HUES48 (cell line): ENCODE measurements around the gene KCNIP2.

ENCODE experiments used
- H3K27ac ChIP-seq: one replicate; pipeline ENCODE4 v1.7.0; 2013; ENCODE audit warnings: low read depth, low read length, inconsistent platforms
- H3K27me3 ChIP-seq: 2 replicates; pipeline ENCODE4 v1.6.1; 2013; ENCODE audit warnings: mild to moderate bottlenecking, low read length; ENCODE audit not compliant: control insufficient read depth, insufficient read depth
- H3K36me3 ChIP-seq: 2 replicates; pipeline ENCODE4 v1.6.1; 2013; ENCODE audit warnings: low read length; ENCODE audit not compliant: control insufficient read depth, insufficient read depth
- H3K4me1 ChIP-seq: 2 replicates; pipeline ENCODE4 v1.6.1; 2013; ENCODE audit warnings: mild to moderate bottlenecking, low read length; ENCODE audit not compliant: control insufficient read depth, insufficient read depth
- H3K4me3 ChIP-seq: 2 replicates; pipeline ENCODE4 v1.5.1; 2013; ENCODE audit warnings: mild to moderate bottlenecking, low read depth, low read length
- H3K9ac ChIP-seq: 2 replicates; pipeline ENCODE4 v1.6.1; 2013; ENCODE audit warnings: mild to moderate bottlenecking, low read depth, low read length, moderate library complexity
- H3K9me3 ChIP-seq: 2 replicates; pipeline ENCODE4 v1.6.1; 2013; ENCODE audit warnings: low read length; ENCODE audit not compliant: control insufficient read depth, insufficient read depth

KCNIP2 gene

GRCh38 chr10:101824736-101825135 lies 18.9 kb downstream of the KCNIP2 start:
- no peak overlapping the region for H3K4me3 ChIP-seq
- H3K27ac ChIP-seq: no peak overlapping the region
- no peaks in the 10 kb centered on the region for H3K27me3 ChIP-seq
- no peak overlapping the region for H3K9ac ChIP-seq
- 0 out of 2 replicates have a peak, but pooled peaks cover 3% of the 10 kb centered on the region for H3K36me3 ChIP-seq
- H3K4me1 ChIP-seq: no peaks in the 10 kb centered on the region; the same call in 1 of the 2 replicates
- H3K9me3 ChIP-seq: no peaks in the 10 kb centered on the region

- peak overlapping the region; percentile 88 for H3K27ac ChIP-seq
- peak overlapping the region; percentile 97 for H3K4me3 ChIP-seq
- H3K9me3 ChIP-seq: no peaks in the 10 kb centered on the region
- no peaks in the 10 kb centered on the region for H3K36me3 ChIP-seq
- peaks cover 15% of the 10 kb centered on the region; the same call in 1 of the 2 replicates for H3K4me1 ChIP-seq
- H3K27me3 ChIP-seq: no peaks in the 10 kb centered on the region
- H3K9ac ChIP-seq: peak overlapping the region; percentile 61
Observed at GRCh38 chr10:101818872-101819633, 24.5 kb downstream of the KCNIP2 start.

GRCh38 chr10:101818119-101818871 lies 25.3 kb downstream of the KCNIP2 start, which contains the start of gene OGA:
Gene OGA, minus strand, starts transcription at chr10:101818444. Its CDS starts 422 bp downstream, at chr10:101818022.
- peaks cover 22% of the 10 kb centered on the region for H3K4me1 ChIP-seq

GRCh38 chr10:101817337-101818118 lies 26.1 kb downstream of the KCNIP2 start:
- Histone ChIP-seq H3K4me1 (peaks cover 23% of the 10 kb centered on the region), H3K9ac (peak overlapping the region; percentile 100), H3K27me3 (no peaks in the 10 kb centered on the region), H3K9me3 (no peaks in the 10 kb centered on the region), H3K27ac (peak overlapping the region; percentile 98), H3K36me3 (peaks cover 11% of the 10 kb centered on the region), H3K4me3 (peak overlapping the region; percentile 97)

More at GRCh38 chr10:101818119-101818871, 25.3 kb downstream of the KCNIP2 start, which contains the start of gene OGA:
- Histone ChIP-seq H3K4me3 (peak within 1 kb of the TSS; percentile 97), H3K9me3 (no peaks in the 10 kb centered on the region), H3K36me3 (peaks cover 3% of the 10 kb centered on the region), H3K9ac (peak within 1 kb of the TSS; percentile 100), H3K27me3 (no peaks in the 10 kb centered on the region), H3K27ac (peak within 1 kb of the TSS; percentile 98)

- Histone ChIP-seq H3K4me3 (peak overlapping the region; percentile 97), H3K9ac (peak overlapping the region; percentile 100), H3K36me3 (peaks cover 17% of the 10 kb centered on the region), H3K9me3 (no peaks in the 10 kb centered on the region), H3K27ac (peak overlapping the region; percentile 98), H3K4me1 (peaks cover 24% of the 10 kb centered on the region), H3K27me3 (no peaks in the 10 kb centered on the region)
Observed at GRCh38 chr10:101816913-101817336, 26.7 kb downstream of the KCNIP2 start.

- no peaks in the 10 kb centered on the region for H3K27me3 ChIP-seq
- peak overlapping the region; percentile 100 for H3K9ac ChIP-seq
- peak overlapping the region; percentile 7 for H3K27ac ChIP-seq
- peaks cover 24% of the 10 kb centered on the region for H3K4me1 ChIP-seq
- no peaks in the 10 kb centered on the region for H3K9me3 ChIP-seq
- H3K36me3 ChIP-seq: peaks cover 22% of the 10 kb centered on the region
- peak overlapping the region; percentile 97 for H3K4me3 ChIP-seq
Observed at GRCh38 chr10:101816376-101816775, 27.2 kb downstream of the KCNIP2 start.

- H3K4me3 ChIP-seq: peak overlapping the region; percentile 97
- H3K9me3 ChIP-seq: no peaks in the 10 kb centered on the region
- no peak overlapping the region for H3K27ac ChIP-seq
- peaks cover 40% of the 10 kb centered on the region for H3K36me3 ChIP-seq
- peaks cover 24% of the 10 kb centered on the region for H3K4me1 ChIP-seq
- H3K9ac ChIP-seq: no peak overlapping the region
- no peaks in the 10 kb centered on the region for H3K27me3 ChIP-seq
Observed at GRCh38 chr10:101814466-101815071, 29.0 kb downstream of the KCNIP2 start.

- Histone ChIP-seq H3K9me3 (no peaks in the 10 kb centered on the region), H3K4me3 (no peak overlapping the region), H3K27me3 (no peaks in the 10 kb centered on the region), H3K27ac (no peak overlapping the region), H3K4me1 (peaks cover 20% of the 10 kb centered on the region), H3K36me3 (peaks cover 60% of the 10 kb centered on the region), H3K9ac (no peak overlapping the region)
Observed at GRCh38 chr10:101812606-101813005, 31.0 kb downstream of the KCNIP2 start.

GRCh38 chr10:101807158-101807557 lies 36.4 kb downstream of the KCNIP2 start:
- Histone ChIP-seq H3K4me3 (no peak overlapping the region), H3K27me3 (no peaks in the 10 kb centered on the region), H3K36me3 (peaks cover 95% of the 10 kb centered on the region), H3K27ac (no peak overlapping the region), H3K9ac (no peak overlapping the region), H3K4me1 (no peaks in the 10 kb centered on the region), H3K9me3 (no peaks in the 10 kb centered on the region)

GRCh38 chr10:101803511-101803910 lies 40.1 kb downstream of the KCNIP2 start:
- H3K27ac ChIP-seq: no peak overlapping the region
- H3K36me3 ChIP-seq: peaks cover 96% of the 10 kb centered on the region
- no peak overlapping the region for H3K4me3 ChIP-seq
- H3K9ac ChIP-seq: no peak overlapping the region
- H3K4me1 ChIP-seq: no peaks in the 10 kb centered on the region
- H3K9me3 ChIP-seq: no peaks in the 10 kb centered on the region
- no peaks in the 10 kb centered on the region for H3K27me3 ChIP-seq
